Measurements from ENCODE around the gene PYGB.

The PYGB gene

DNA sequence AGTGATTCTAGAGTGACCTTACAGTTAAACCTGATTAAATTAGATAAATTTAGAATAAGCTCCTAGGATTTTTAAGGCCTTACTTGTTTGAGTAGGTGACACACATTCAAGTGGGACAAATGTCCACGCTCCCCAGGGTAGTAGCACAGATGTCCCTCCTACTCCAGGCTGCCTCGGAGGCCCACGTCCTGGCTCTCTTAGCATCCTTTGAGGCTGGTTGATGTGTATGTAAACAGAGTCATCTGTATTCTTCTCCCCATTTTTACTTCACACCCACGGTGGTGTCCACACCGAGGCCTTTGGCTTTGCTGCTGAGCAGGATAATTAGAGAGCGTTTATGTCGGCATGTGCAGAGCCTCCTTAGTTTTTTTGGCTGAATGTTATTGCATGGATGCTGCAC lies 36.6 kb upstream of the PYGB start:
- TF ChIP-seq SIN3A (IDR thresholded peaks at IDR 0.05; ENCODE audit: borderline replicate concordance, insufficient read depth, low read length) (no peak), POLR2AphosphoS5 (IDR thresholded peaks at IDR 0.05; ENCODE audit: low read depth, low read length) (no peak), TAF1 (IDR thresholded peaks at IDR 0.05; ENCODE audit: borderline replicate concordance, insufficient read depth, low read length) (no peak), FOXP2 (optimal IDR thresholded peaks at IDR 0.05; ENCODE audit: borderline replicate concordance, extremely low read depth, extremely low read length, insufficient read depth) (no peak)
- TF ChIP-seq, protein P1, sequence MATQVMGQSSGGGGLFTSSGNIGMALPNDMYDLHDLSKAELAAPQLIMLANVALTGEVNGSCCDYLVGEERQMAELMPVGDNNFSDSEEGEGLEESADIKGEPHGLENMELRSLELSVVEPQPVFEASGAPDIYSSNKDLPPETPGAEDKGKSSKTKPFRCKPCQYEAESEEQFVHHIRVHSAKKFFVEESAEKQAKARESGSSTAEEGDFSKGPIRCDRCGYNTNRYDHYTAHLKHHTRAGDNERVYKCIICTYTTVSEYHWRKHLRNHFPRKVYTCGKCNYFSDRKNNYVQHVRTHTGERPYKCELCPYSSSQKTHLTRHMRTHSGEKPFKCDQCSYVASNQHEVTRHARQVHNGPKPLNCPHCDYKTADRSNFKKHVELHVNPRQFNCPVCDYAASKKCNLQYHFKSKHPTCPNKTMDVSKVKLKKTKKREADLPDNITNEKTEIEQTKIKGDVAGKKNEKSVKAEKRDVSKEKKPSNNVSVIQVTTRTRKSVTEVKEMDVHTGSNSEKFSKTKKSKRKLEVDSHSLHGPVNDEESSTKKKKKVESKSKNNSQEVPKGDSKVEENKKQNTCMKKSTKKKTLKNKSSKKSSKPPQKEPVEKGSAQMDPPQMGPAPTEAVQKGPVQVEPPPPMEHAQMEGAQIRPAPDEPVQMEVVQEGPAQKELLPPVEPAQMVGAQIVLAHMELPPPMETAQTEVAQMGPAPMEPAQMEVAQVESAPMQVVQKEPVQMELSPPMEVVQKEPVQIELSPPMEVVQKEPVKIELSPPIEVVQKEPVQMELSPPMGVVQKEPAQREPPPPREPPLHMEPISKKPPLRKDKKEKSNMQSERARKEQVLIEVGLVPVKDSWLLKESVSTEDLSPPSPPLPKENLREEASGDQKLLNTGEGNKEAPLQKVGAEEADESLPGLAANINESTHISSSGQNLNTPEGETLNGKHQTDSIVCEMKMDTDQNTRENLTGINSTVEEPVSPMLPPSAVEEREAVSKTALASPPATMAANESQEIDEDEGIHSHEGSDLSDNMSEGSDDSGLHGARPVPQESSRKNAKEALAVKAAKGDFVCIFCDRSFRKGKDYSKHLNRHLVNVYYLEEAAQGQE (IDR thresholded peaks at IDR 0.05; ENCODE audit: insufficient read depth in 1 of 2, low read depth in 2 of 2, low read length in 2 of 2), result no peak

DNA sequence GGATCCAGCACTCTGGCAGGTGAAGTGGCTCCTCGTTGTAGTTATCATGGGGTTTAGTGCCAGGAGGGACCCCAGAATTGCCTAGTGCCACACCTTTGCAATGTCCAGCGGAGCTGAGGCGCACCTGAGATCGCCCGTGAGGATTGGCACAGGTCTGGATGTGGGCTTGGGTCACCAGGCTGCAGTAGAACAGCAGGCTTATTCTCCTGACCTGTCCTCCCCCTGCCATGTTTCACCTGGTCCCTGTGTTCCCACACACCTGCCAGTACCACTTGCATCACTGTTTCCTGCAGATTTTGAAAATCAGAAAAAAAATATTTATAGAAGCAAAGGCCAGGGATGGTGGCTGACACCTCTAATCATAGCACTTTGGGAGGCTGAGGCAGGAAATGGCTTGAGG lies 35.6 kb upstream of the PYGB start:
- TF ChIP-seq TAF1 (IDR thresholded peaks at IDR 0.05; ENCODE audit: borderline replicate concordance, insufficient read depth, low read length), result no peak
- TF ChIP-seq, protein P1 (IDR thresholded peaks at IDR 0.05; ENCODE audit: insufficient read depth in 1 of 2, low read depth in 2 of 2, low read length in 2 of 2), result no peak
- TF ChIP-seq SIN3A (IDR thresholded peaks at IDR 0.05; ENCODE audit: borderline replicate concordance, insufficient read depth, low read length), result no peak
- TF ChIP-seq POLR2AphosphoS5 (IDR thresholded peaks at IDR 0.05; ENCODE audit: low read depth, low read length), result no peak
- no peak for TF ChIP-seq FOXP2 (optimal IDR thresholded peaks at IDR 0.05; ENCODE audit: borderline replicate concordance, extremely low read depth, extremely low read length, insufficient read depth)

DNA sequence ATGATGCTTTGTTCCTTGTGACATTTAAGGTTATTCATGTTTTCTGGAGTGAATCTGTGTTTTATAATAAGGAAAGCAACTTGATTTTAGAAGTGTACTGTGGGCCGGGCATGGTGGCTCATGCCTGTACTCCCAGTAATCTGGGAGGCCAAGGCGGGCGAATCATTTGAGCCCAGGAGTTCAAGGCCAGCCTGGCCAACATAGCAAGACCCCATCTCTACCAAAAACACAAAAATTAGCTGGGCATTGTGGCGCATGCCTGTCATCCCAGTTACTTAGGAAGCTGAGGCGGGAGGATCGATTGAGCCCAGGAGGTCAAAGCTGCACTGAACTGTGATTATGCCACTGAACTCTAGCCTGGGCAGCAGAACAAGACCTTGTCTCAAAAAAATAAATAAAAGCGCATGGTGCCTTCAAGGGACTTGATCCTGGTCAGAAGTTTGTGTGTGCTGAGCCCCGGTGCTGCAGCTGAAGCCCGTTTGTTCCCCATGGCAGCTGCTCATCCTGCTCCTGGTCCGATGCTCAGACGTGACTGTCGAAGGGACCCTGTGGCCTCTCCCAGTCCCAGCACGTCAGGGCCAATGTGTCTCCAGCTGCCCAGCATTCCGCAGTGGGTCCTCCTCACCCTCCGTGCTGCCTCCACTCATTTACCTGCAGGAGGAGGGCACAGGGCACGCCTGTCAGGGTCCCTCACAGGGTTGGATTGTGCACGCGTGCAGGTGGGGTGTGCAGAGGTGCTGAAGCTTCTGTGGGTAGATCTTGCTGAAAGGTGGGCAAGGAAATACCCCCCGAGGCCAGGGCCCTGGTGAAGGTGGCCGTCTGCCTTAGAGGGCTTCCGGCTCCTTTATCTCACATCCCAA lies 34.1 kb upstream of the PYGB start:
- no peak for TF ChIP-seq FOXP2 (optimal IDR thresholded peaks at IDR 0.05; ENCODE audit: borderline replicate concordance, extremely low read depth, extremely low read length, insufficient read depth)
- TF ChIP-seq, protein P1 (IDR thresholded peaks at IDR 0.05; ENCODE audit: insufficient read depth in 1 of 2, low read depth in 2 of 2, low read length in 2 of 2), result no peak
- no peak for TF ChIP-seq SIN3A (IDR thresholded peaks at IDR 0.05; ENCODE audit: borderline replicate concordance, insufficient read depth, low read length)
- TF ChIP-seq TAF1 (IDR thresholded peaks at IDR 0.05; ENCODE audit: borderline replicate concordance, insufficient read depth, low read length), result no peak
- no peak for TF ChIP-seq POLR2AphosphoS5 (IDR thresholded peaks at IDR 0.05; ENCODE audit: low read depth, low read length)

DNA sequence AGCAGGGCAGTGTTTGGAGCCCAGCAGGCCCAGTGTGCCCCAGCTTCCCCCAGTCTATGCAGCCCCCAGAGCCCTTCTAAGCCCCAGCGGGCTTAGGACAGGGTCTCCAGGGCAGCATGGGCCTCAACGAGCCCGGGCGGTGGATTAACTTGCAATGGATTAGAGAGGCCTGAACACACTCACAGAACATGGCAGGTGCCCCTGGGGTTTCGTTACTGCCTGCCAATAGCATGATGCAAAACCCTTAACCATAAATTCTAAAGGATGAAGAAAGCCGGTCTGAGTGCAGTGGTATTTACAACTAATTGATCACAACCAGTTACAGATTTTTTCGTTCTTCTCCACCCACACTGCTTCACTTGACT lies 33.5 kb upstream of the PYGB start:
- TF ChIP-seq, protein P1 (IDR thresholded peaks at IDR 0.05; ENCODE audit: insufficient read depth in 1 of 2, low read depth in 2 of 2, low read length in 2 of 2), result no peak
- TF ChIP-seq TAF1 (IDR thresholded peaks at IDR 0.05; ENCODE audit: borderline replicate concordance, insufficient read depth, low read length) (no peak), FOXP2 (optimal IDR thresholded peaks at IDR 0.05; ENCODE audit: borderline replicate concordance, extremely low read depth, extremely low read length, insufficient read depth) (no peak), POLR2AphosphoS5 (IDR thresholded peaks at IDR 0.05; ENCODE audit: low read depth, low read length) (no peak), SIN3A (IDR thresholded peaks at IDR 0.05; ENCODE audit: borderline replicate concordance, insufficient read depth, low read length) (no peak)

Measured in PFSK-1 (cell line).